H1 (cell line): ENCODE measurements around the gene C1QL1. TPM values are rescaled to one million over a fixed set of nuclear protein-coding genes. Genes with fewer than 3 reads are reported as not detected.

Source experiments
- polyA plus RNA-seq, 7 experiments: library from polyadenylated mRNA; depleted of rRNA in 3 of 7; stranded (reverse) in 5 of 7; unstranded in 2 of 7; fragments of >200 nt in 5 of 7; fragments of 200-250 nt in 2 of 7; gene quantifications; 1 replicate in 5 of 7; 2 replicates in 1 of 7; 4 replicates in 1 of 7; pipeline versions ENCODE4 v1.2.1 to v1.2.3, GENCODE V29; 2011 to 2013; ENCODE audit warnings: missing spikeins in 2 of 7, mixed read lengths in 2 of 7
- total RNA-seq: library from RNA; stranded (reverse); fragmentation: NEBNext Ultra II Directional; extraction: Animal tissue kit (Norgen Biotek cat#: 25700); gene quantifications from 2 replicates; pipeline ENCODE4 v1.2.1, GENCODE V29; 2021
- TF ChIP-seq, protein P1 (sequence below): fragments of 300-600 bp; sonication (generic); IDR thresholded peaks from 2 replicates; pipeline ENCODE4 v1.7.1; 2012; ENCODE audit warnings: low read length, moderate library complexity, mild to moderate bottlenecking, inconsistent platforms; ENCODE audit not compliant: insufficient replicate concordance
- TF ChIP-seq, protein P2 (sequence below): IDR thresholded peaks from 2 replicates; pipeline ENCODE4 v1.6.1; 2011; ENCODE audit warnings: low read depth, mild to moderate bottlenecking, low read length; ENCODE audit not compliant: insufficient read depth

C1QL1 gene
- total and polyA plus RNA-seq, 2 of the 8 experiments (the other 6 are each of a cell fraction or from before 2014, with no cell fraction given): 7.6 to 10.5 TPM

DNA sequence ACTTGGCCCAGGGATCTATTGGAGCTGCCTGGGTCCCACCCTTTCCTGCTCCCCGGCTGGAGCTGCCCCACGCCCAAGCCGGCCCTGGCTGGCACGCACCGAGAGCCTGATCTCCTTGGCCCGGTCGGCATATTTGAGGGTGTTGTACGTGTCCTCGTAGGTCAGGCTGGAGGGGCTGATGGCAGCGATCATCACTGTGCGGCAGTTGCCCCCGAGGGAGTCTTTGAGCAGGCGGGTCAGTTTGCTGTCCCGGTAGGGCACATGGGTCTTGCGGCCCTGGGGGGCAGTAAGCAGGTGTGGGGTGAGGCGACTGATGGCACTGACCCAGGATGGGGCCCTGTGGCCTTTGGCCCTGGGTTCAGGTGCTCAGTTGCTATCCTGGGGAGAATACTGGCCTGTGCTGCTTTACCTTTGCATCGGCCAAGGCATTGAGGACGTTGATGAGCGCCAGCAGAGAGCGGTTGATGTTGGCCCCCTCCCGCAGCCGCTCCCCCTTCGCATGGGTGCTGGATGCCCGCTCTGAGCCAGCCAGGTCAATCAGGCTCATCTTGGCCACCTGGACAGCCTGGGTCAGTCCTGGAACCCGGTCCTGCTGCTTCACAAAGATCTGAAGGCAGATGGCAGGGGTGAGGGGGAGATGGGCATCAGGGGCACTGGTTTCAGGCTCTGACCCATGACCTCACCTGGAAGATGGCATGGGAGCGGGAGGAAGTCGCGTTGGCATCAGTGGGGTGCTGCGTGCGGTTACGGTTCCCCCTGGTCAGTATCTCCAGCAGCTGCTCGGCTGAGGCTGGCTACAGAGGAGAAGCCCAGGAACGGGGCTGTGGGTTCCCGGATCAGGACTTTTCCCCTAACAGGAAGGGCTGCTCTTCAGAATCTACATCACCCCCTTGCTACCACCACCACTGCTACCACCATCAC, 34.0 kb downstream of the C1QL1 start (continued):
- TF ChIP-seq, protein P1, sequence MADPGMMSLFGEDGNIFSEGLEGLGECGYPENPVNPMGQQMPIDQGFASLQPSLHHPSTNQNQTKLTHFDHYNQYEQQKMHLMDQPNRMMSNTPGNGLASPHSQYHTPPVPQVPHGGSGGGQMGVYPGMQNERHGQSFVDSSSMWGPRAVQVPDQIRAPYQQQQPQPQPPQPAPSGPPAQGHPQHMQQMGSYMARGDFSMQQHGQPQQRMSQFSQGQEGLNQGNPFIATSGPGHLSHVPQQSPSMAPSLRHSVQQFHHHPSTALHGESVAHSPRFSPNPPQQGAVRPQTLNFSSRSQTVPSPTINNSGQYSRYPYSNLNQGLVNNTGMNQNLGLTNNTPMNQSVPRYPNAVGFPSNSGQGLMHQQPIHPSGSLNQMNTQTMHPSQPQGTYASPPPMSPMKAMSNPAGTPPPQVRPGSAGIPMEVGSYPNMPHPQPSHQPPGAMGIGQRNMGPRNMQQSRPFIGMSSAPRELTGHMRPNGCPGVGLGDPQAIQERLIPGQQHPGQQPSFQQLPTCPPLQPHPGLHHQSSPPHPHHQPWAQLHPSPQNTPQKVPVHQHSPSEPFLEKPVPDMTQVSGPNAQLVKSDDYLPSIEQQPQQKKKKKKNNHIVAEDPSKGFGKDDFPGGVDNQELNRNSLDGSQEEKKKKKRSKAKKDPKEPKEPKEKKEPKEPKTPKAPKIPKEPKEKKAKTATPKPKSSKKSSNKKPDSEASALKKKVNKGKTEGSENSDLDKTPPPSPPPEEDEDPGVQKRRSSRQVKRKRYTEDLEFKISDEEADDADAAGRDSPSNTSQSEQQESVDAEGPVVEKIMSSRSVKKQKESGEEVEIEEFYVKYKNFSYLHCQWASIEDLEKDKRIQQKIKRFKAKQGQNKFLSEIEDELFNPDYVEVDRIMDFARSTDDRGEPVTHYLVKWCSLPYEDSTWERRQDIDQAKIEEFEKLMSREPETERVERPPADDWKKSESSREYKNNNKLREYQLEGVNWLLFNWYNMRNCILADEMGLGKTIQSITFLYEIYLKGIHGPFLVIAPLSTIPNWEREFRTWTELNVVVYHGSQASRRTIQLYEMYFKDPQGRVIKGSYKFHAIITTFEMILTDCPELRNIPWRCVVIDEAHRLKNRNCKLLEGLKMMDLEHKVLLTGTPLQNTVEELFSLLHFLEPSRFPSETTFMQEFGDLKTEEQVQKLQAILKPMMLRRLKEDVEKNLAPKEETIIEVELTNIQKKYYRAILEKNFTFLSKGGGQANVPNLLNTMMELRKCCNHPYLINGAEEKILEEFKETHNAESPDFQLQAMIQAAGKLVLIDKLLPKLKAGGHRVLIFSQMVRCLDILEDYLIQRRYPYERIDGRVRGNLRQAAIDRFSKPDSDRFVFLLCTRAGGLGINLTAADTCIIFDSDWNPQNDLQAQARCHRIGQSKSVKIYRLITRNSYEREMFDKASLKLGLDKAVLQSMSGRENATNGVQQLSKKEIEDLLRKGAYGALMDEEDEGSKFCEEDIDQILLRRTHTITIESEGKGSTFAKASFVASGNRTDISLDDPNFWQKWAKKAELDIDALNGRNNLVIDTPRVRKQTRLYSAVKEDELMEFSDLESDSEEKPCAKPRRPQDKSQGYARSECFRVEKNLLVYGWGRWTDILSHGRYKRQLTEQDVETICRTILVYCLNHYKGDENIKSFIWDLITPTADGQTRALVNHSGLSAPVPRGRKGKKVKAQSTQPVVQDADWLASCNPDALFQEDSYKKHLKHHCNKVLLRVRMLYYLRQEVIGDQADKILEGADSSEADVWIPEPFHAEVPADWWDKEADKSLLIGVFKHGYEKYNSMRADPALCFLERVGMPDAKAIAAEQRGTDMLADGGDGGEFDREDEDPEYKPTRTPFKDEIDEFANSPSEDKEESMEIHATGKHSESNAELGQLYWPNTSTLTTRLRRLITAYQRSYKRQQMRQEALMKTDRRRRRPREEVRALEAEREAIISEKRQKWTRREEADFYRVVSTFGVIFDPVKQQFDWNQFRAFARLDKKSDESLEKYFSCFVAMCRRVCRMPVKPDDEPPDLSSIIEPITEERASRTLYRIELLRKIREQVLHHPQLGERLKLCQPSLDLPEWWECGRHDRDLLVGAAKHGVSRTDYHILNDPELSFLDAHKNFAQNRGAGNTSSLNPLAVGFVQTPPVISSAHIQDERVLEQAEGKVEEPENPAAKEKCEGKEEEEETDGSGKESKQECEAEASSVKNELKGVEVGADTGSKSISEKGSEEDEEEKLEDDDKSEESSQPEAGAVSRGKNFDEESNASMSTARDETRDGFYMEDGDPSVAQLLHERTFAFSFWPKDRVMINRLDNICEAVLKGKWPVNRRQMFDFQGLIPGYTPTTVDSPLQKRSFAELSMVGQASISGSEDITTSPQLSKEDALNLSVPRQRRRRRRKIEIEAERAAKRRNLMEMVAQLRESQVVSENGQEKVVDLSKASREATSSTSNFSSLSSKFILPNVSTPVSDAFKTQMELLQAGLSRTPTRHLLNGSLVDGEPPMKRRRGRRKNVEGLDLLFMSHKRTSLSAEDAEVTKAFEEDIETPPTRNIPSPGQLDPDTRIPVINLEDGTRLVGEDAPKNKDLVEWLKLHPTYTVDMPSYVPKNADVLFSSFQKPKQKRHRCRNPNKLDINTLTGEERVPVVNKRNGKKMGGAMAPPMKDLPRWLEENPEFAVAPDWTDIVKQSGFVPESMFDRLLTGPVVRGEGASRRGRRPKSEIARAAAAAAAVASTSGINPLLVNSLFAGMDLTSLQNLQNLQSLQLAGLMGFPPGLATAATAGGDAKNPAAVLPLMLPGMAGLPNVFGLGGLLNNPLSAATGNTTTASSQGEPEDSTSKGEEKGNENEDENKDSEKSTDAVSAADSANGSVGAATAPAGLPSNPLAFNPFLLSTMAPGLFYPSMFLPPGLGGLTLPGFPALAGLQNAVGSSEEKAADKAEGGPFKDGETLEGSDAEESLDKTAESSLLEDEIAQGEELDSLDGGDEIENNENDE: no peak
- TF ChIP-seq, protein P2, sequence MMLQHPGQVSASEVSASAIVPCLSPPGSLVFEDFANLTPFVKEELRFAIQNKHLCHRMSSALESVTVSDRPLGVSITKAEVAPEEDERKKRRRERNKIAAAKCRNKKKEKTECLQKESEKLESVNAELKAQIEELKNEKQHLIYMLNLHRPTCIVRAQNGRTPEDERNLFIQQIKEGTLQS: no peak
